PFSK-1 (cell line): Measurements from ENCODE around the gene ERICH4.

Experiments
- FOXP2 ChIP-seq: optimal IDR thresholded peaks from 2 replicates; pipeline ENCODE3; 2011; ENCODE audit warnings: borderline replicate concordance, control low read depth, inconsistent platforms; ENCODE audit not compliant: insufficient read depth; ENCODE audit errors: extremely low read length, extremely low read depth
- POLR2AphosphoS5 ChIP-seq: IDR thresholded peaks from 2 replicates; pipeline ENCODE4 v1.6.1; 2012; ENCODE audit warnings: low read depth, mild to moderate bottlenecking, control low read depth, low read length, moderate library complexity
- REST ChIP-seq, 2 experiments: IDR thresholded peaks; 2 replicates each; pipeline versions ENCODE4 v1.6.1 to v1.8.0; 2011 to 2012; ENCODE audit warnings: low read depth in 2 of 2, low read length in 2 of 2, control low read depth in 1 of 2, inconsistent platforms in 1 of 2, mild to moderate bottlenecking in 1 of 2, moderate library complexity in 1 of 2; ENCODE audit not compliant: insufficient read depth in 1 of 2
- SIN3A ChIP-seq: IDR thresholded peaks from 2 replicates; pipeline ENCODE4 v1.6.1; 2012; ENCODE audit warnings: mild to moderate bottlenecking, low read length, moderate library complexity, borderline replicate concordance; ENCODE audit not compliant: insufficient read depth
- TAF1 ChIP-seq: IDR thresholded peaks from 2 replicates; pipeline ENCODE4 v1.6.1; 2012; ENCODE audit warnings: low read length, control low read depth, borderline replicate concordance; ENCODE audit not compliant: insufficient read depth

The ERICH4 gene

GRCh38 chr19:41421314-41421713 lies 21.6 kb upstream of the ERICH4 start:
- no peak for TF ChIP-seq SIN3A
- TF ChIP-seq POLR2AphosphoS5: no peak
- no peak for TF ChIP-seq FOXP2
- TF ChIP-seq TAF1: no peak
- no peak for TF ChIP-seq REST (IDR thresholded peaks at IDR 0.05; ENCODE audit: insufficient read depth in 1 of 2, low read depth in 2 of 2, low read length in 2 of 2)

- TF ChIP-seq SIN3A (no peak), POLR2AphosphoS5 (no peak), TAF1 (no peak), FOXP2 (no peak), REST (IDR thresholded peaks at IDR 0.05; ENCODE audit: insufficient read depth in 1 of 2, low read depth in 2 of 2, low read length in 2 of 2) (no peak)
Measured at GRCh38 chr19:41421973-41422372, 21.0 kb upstream of the ERICH4 start.

GRCh38 chr19:41422456-41422855 lies 20.5 kb upstream of the ERICH4 start:
- TF ChIP-seq SIN3A: no peak
- no peak for TF ChIP-seq POLR2AphosphoS5
- TF ChIP-seq REST (IDR thresholded peaks at IDR 0.05; ENCODE audit: insufficient read depth in 1 of 2, low read depth in 2 of 2, low read length in 2 of 2): no peak
- TF ChIP-seq FOXP2: no peak
- TF ChIP-seq TAF1: no peak

GRCh38 chr19:41422955-41423354 lies 20.0 kb upstream of the ERICH4 start:
- TF ChIP-seq REST (IDR thresholded peaks at IDR 0.05; ENCODE audit: insufficient read depth in 1 of 2, low read depth in 2 of 2, low read length in 2 of 2) (no peak), FOXP2 (no peak), SIN3A (no peak), POLR2AphosphoS5 (no peak), TAF1 (no peak)
